PC-9 (cell line): ENCODE data around the gene SUZ12. TPM values are rescaled to one million over a fixed set of nuclear protein-coding genes. Genes with fewer than 3 reads are reported as not detected.
"Not testable (repeated sequence)": the region's sequence is repeated elsewhere in the genome, so short reads cannot be mapped to it uniquely, and the experiment has no call there.

Experiments
- BruUV-seq: library from RNA; stranded (reverse); fragments of 400-500 nt; replicated peaks from 2 replicates; lab custom pipeline; 2021; lab: Mats Ljungman, UMichigan
- CTCF ChIA-PET: fragments of 300-600 bp; sonication (Branson Sonifier 250); formaldehyde crosslinking; loops from one replicate; lab custom pipeline; 2022; ENCODE audit warnings: antibody characterized with exemption; lab: Charles Lee
- POLR2A ChIA-PET: fragments of 300-600 bp; sonication (Branson Sonifier 250); formaldehyde crosslinking; loops from one replicate; lab custom pipeline; 2022; ENCODE audit warnings: antibody characterized with exemption; ENCODE audit not compliant: unreplicated experiment; lab: Charles Lee
- DNase-seq, 2 experiments: peaks; one replicate each; pipeline versions ENCODE4 v3.0.0 to v3.0.0-alpha.2; 2015 to 2022; ENCODE audit warnings: mixed read lengths in 1 of 2
- H2AFZ ChIP-seq: fragments of 200-600 bp; sonication (generic); 2 replicates; pipeline ENCODE4 v1.8.1; 2017; ENCODE audit warnings: antibody characterized with exemption
- H3F3A ChIP-seq: fragments of 200-600 bp; sonication (generic); 2 replicates; pipeline ENCODE4 v1.8.1; 2017; ENCODE audit warnings: antibody characterized with exemption, mild to moderate bottlenecking, low read depth; ENCODE audit not compliant: insufficient read depth
- H3K27ac ChIP-seq: fragments of 200-600 bp; sonication (generic); 2 replicates; pipeline ENCODE4 v1.6.1; 2016; ENCODE audit warnings: mixed run types
- H3K27me3 ChIP-seq: fragments of 200-600 bp; sonication (generic); 2 replicates; pipeline ENCODE4 v1.6.1; 2016; ENCODE audit warnings: low read depth, mixed run types; ENCODE audit not compliant: insufficient read depth
- H3K36me3 ChIP-seq: fragments of 200-600 bp; sonication (generic); 2 replicates; pipeline ENCODE4 v1.6.1; 2016; ENCODE audit warnings: low read depth, mixed run types
- H3K4me1 ChIP-seq: fragments of 200-600 bp; sonication (generic); replicated peaks from 2 replicates; pipeline ENCODE4 v1.6.1; 2016; ENCODE audit warnings: mixed run types; ENCODE audit not compliant: insufficient read depth
- H3K4me2 ChIP-seq: fragments of 200-600 bp; sonication (generic); 2 replicates; pipeline ENCODE4 v1.6.1; 2017; ENCODE audit warnings: mixed run types
- H3K4me3 ChIP-seq: fragments of 200-600 bp; sonication (generic); 2 replicates; pipeline ENCODE4 v1.6.1; 2016; ENCODE audit warnings: mixed run types
- H3K79me2 ChIP-seq: fragments of 200-600 bp; sonication (generic); 2 replicates; pipeline ENCODE4 v1.6.1; 2017; ENCODE audit warnings: low read depth, mixed run types
- H3K9me2 ChIP-seq: fragments of 200-600 bp; sonication (generic); 2 replicates; pipeline ENCODE4 v1.8.1; 2017; ENCODE audit warnings: mild to moderate bottlenecking; ENCODE audit not compliant: insufficient read depth
- H3K9me3 ChIP-seq: fragments of 200-600 bp; sonication (generic); 2 replicates; pipeline ENCODE4 v1.8.1; 2016; ENCODE audit warnings: low read depth; ENCODE audit not compliant: insufficient read depth
- H4K20me1 ChIP-seq: fragments of 200-600 bp; sonication (generic); 2 replicates; pipeline ENCODE4 v1.8.1; 2017; ENCODE audit not compliant: insufficient read depth
- CTCF ChIP-seq: fragments of 200-600 bp; sonication (generic); conservative IDR thresholded peaks from 2 replicates; pipeline ENCODE4 v1.6.1; 2017; ENCODE audit warnings: mixed run types, antibody characterized with exemption, mild to moderate bottlenecking, moderate library complexity
- EZH2 ChIP-seq: fragments of 200-600 bp; sonication (generic); IDR thresholded peaks from 2 replicates; pipeline ENCODE4 v1.8.0; 2017; ENCODE audit warnings: antibody characterized with exemption, low read depth
- intact Hi-C: fragments of 100-400 bp; cut with micrococcal nuclease; formaldehyde crosslinking; loops from one replicate; pipeline ENCODE4 v1.10.0; 2022; ENCODE audit not compliant: unreplicated experiment
- total RNA-seq: library from RNA; stranded (reverse); gene quantifications from 2 replicates; pipeline ENCODE4 v1.2.3, GENCODE V29; 2021

Gene SUZ12
- total RNA-seq, 1 experiment from 2014 or later = 27.0 TPM

GRCh38 chr17:31942396-31942795, 5.6 kb downstream of the SUZ12 start:
- POLR2A ChIA-PET, BruUV-seq, H3K27me3 ChIP-seq, H3K9me2 ChIP-seq, H3K4me1 ChIP-seq, H3F3A ChIP-seq, H3K4me3 ChIP-seq, H2AFZ ChIP-seq, DNase-seq, H4K20me1 ChIP-seq, H3K9me3 ChIP-seq, CTCF ChIA-PET, H3K27ac ChIP-seq, H3K4me2 ChIP-seq: not testable (repeated sequence)
- Histone ChIP-seq H3K36me3 (peaks cover 26% of the 10 kb centered on the region), H3K79me2 (peaks cover 55% of the 10 kb centered on the region)
- intact Hi-C loops = loop anchor here (10.0 kb wide), 1 partner anchor 52 kb away; no protein-coding TSS in a partner anchor

GRCh38 chr17:31951953-31952352, 15.1 kb downstream of the SUZ12 start:
- H3K4me3 ChIP-seq, CTCF ChIA-PET, H3K27me3 ChIP-seq, H3K36me3 ChIP-seq, H3K9me3 ChIP-seq, POLR2A ChIA-PET, H3K4me1 ChIP-seq, H3K79me2 ChIP-seq, H3K4me2 ChIP-seq, H2AFZ ChIP-seq, DNase-seq, H4K20me1 ChIP-seq, BruUV-seq, H3F3A ChIP-seq, H3K9me2 ChIP-seq, H3K27ac ChIP-seq: not testable (repeated sequence)
- intact Hi-C loops = loop anchor here (10.0 kb wide), 1 partner anchor 57 kb away; no protein-coding TSS in a partner anchor

- H3K4me3 ChIP-seq, H3K4me2 ChIP-seq, H3K9me2 ChIP-seq, H3K79me2 ChIP-seq, BruUV-seq, H3K9me3 ChIP-seq, H3F3A ChIP-seq, H3K4me1 ChIP-seq, H3K36me3 ChIP-seq, H2AFZ ChIP-seq, H3K27ac ChIP-seq, CTCF ChIA-PET, H4K20me1 ChIP-seq, intact Hi-C loops, H3K27me3 ChIP-seq, DNase-seq: not testable (repeated sequence)
- POLR2A ChIA-PET = interaction anchor here (0.6 kb wide), 1 partner anchor 242 kb away, joined by 11 read pairs; no protein-coding TSS in a partner anchor
These were observed 27.3 kb downstream of the SUZ12 start for GRCh38 chr17:31964131-31964530.

- Histone ChIP-seq H3K79me2 (no peaks in the 10 kb centered on the region), H2AFZ (no peak overlapping the region), H3K4me2 (no peak overlapping the region), H4K20me1 (no peaks in the 10 kb centered on the region; the same call in 1 of the 2 replicates), H3K36me3 (0 out of 2 replicates have a peak, but pooled peaks cover 5% of the 10 kb centered on the region), H3F3A (no peaks in the 10 kb centered on the region; the same call in 1 of the 2 replicates), H3K4me3 (no peak overlapping the region), H3K27me3 (no peaks in the 10 kb centered on the region), H3K27ac (no peak overlapping the region), H3K4me1 (no peaks in the 10 kb centered on the region), H3K9me2 (no peaks in the 10 kb centered on the region), H3K9me3 (no peaks in the 10 kb centered on the region)
- intact Hi-C loops = no loop called here
- TF ChIP-seq CTCF (no peak), EZH2 (no peak)
- ChIA-PET CTCF (no interaction called here), POLR2A (no interaction called here)
- TSS peak; percentile 12 for BruUV-seq
- no peak for DNase-seq
These were observed 30.8 kb downstream of the SUZ12 start for GRCh38 chr17:31967648-31968047.

GRCh38 chr17:31970416-31970815, 33.6 kb downstream of the SUZ12 start:
- DNase-seq, H3K4me2 ChIP-seq, H3K79me2 ChIP-seq, H3K36me3 ChIP-seq, BruUV-seq, H3K9me2 ChIP-seq, CTCF ChIA-PET, H3K4me3 ChIP-seq, H3K27me3 ChIP-seq, intact Hi-C loops, H3K9me3 ChIP-seq, H4K20me1 ChIP-seq, H2AFZ ChIP-seq, POLR2A ChIA-PET, H3K27ac ChIP-seq: not testable (repeated sequence)
- H3K4me1 ChIP-seq = peaks cover 17% of the 10 kb centered on the region
- peaks cover 18% of the 10 kb centered on the region for H3F3A ChIP-seq

GRCh38 chr17:31974269-31975071, 37.7 kb downstream of the SUZ12 start:
- H3K4me3 ChIP-seq = not testable (repeated sequence)
- DNase-seq = peak; percentile 13 to 69

More at GRCh38 chr17:31974269-31975071, 37.7 kb downstream of the SUZ12 start:
- Histone ChIP-seq H3K27ac (peak overlapping the region; percentile 63), H3F3A (peaks cover 18% of the 10 kb centered on the region), H3K4me1 (peaks cover 17% of the 10 kb centered on the region), H3K4me2 (peak overlapping the region; percentile 29)
- H2AFZ ChIP-seq, H3K79me2 ChIP-seq, intact Hi-C loops, H3K9me3 ChIP-seq, POLR2A ChIA-PET, H3K36me3 ChIP-seq, H3K9me2 ChIP-seq, H3K27me3 ChIP-seq, CTCF ChIA-PET, H4K20me1 ChIP-seq: not testable (repeated sequence)
- BruUV-seq = TSS peak; percentile 23
